Measurements from ENCODE around the gene RBM15.

GRCh38 chr1:110335265-110335664 lies 3.9 kb upstream of the RBM15 start:
- TF ChIP-seq CTCF (conservative IDR thresholded peaks at IDR 0.05; ENCODE audit: low read depth, low read length) (no peak), RCOR1 (IDR thresholded peaks at IDR 0.05; ENCODE audit: insufficient replicate concordance, low read length) (no peak), MAZ (IDR thresholded peaks at IDR 0.05; ENCODE audit: borderline replicate concordance, low read depth, low read length) (no peak), MXI1 (IDR thresholded peaks at IDR 0.05; ENCODE audit: borderline replicate concordance, low read depth, low read length) (no peak), POLR2A (IDR thresholded peaks at IDR 0.05; ENCODE audit: low read depth, low read length) (no peak), RFX5 (IDR thresholded peaks at IDR 0.05; ENCODE audit: low read depth, low read length) (no peak), MAFK (IDR thresholded peaks at IDR 0.05; ENCODE audit: low read depth, low read length) (no peak), RAD21 (IDR thresholded peaks at IDR 0.05; ENCODE audit: low read length) (no peak), ELK1 (IDR thresholded peaks at IDR 0.05; ENCODE audit: borderline replicate concordance, low read depth, low read length) (no peak)

Data from IMR-90 (cell line).